Sigmoid colon (tissue), 3 donors: ENCODE results near the gene CEP126.

Experiments used
- CTCF ChIP-seq, 4 experiments: fragments of 450-650 bp in 3 of 4; fragments of 200-600 bp in 1 of 4; IDR thresholded peaks; one replicate each; pipeline ENCODE4 v1.5.1; 2016 to 2019; ENCODE audit warnings: antibody characterized with exemption in 4 of 4, mild to moderate bottlenecking in 3 of 4, moderate library complexity in 2 of 4
- POLR2A ChIP-seq, 2 donors: fragments of 450-650 bp; IDR thresholded peaks; one replicate each; pipeline ENCODE4 v1.6.1; 2016; ENCODE audit warnings: antibody characterized with exemption in 2 of 2, mild to moderate bottlenecking in 2 of 2, moderate library complexity in 2 of 2

- TF ChIP-seq CTCF (IDR thresholded peaks at IDR 0.05) = no peak
- TF ChIP-seq POLR2A (IDR thresholded peaks at IDR 0.05) = no peak
Measured at GRCh38 chr11:101940901-101941520, 26.2 kb downstream of the CEP126 start.
